Loucy (cell line): ENCODE data around the gene SERTAD3.

Source experiments
- H2AFZ ChIP-seq: fragments of 200-600 bp; sonication (generic); 2 replicates; pipeline ENCODE4 v1.6.0; 2016; ENCODE audit warnings: antibody characterized with exemption, mild to moderate bottlenecking, low read length, moderate library complexity
- H3F3A ChIP-seq: fragments of 200-600 bp; 2 replicates; pipeline ENCODE4 v1.6.0; 2016; ENCODE audit warnings: antibody characterized with exemption, low read depth, mild to moderate bottlenecking
- H3K27me3 ChIP-seq: fragments of 200-600 bp; sonication (generic); 2 replicates; pipeline ENCODE4 v1.6.1; 2014; ENCODE audit warnings: low read length, mild to moderate bottlenecking; ENCODE audit not compliant: insufficient read depth, poor library complexity, severe bottlenecking
- H3K36me3 ChIP-seq: fragments of 200-600 bp; sonication (generic); 2 replicates; pipeline ENCODE4 v1.6.1; 2016; ENCODE audit warnings: low read length; ENCODE audit not compliant: insufficient read depth
- H3K4me1 ChIP-seq: fragments of 200-600 bp; sonication (generic); 2 replicates; pipeline ENCODE4 v1.5.1; 2014; ENCODE audit warnings: low read length, mild to moderate bottlenecking; ENCODE audit not compliant: insufficient read depth, poor library complexity, severe bottlenecking
- H3K4me2 ChIP-seq: fragments of 200-600 bp; sonication (generic); 2 replicates; pipeline ENCODE4 v1.6.0; 2014; ENCODE audit warnings: antibody characterized with exemption, low read length, low read depth, mild to moderate bottlenecking; ENCODE audit not compliant: poor library complexity, severe bottlenecking
- H3K4me3 ChIP-seq: fragments of 200-600 bp; sonication (generic); 2 replicates; pipeline ENCODE4 v1.5.1; 2014; ENCODE audit warnings: low read length, mild to moderate bottlenecking, mixed read lengths; ENCODE audit not compliant: poor library complexity, severe bottlenecking
- H3K79me2 ChIP-seq: fragments of 200-600 bp; sonication (generic); 2 replicates; pipeline ENCODE4 v1.6.1; 2014; ENCODE audit warnings: low read length; ENCODE audit not compliant: insufficient read depth
- H3K9ac ChIP-seq: fragments of 200-600 bp; sonication (generic); 2 replicates; pipeline ENCODE4 v1.6.0; 2014; ENCODE audit warnings: mild to moderate bottlenecking, low read depth, low read length, moderate library complexity; ENCODE audit not compliant: poor library complexity, severe bottlenecking
- H3K9me2 ChIP-seq: fragments of 200-600 bp; sonication (generic); replicated peaks from 2 replicates; pipeline ENCODE4 v1.6.1; 2016; ENCODE audit warnings: low read depth, low read length, mixed read lengths
- H3K9me3 ChIP-seq: fragments of 200-600 bp; sonication (generic); 2 replicates; pipeline ENCODE4 v1.6.1; 2014; ENCODE audit warnings: mild to moderate bottlenecking, antibody characterized with exemption, low read length, low read depth; ENCODE audit not compliant: insufficient read depth
- H4K20me1 ChIP-seq: fragments of 200-600 bp; sonication (generic); 2 replicates; pipeline ENCODE4 v1.6.0; 2014; ENCODE audit warnings: antibody characterized with exemption, low read length, mild to moderate bottlenecking; ENCODE audit not compliant: insufficient read depth, poor library complexity, severe bottlenecking
- EZH2phosphoT487 ChIP-seq: fragments of 200-600 bp; IDR thresholded peaks from 2 replicates; pipeline ENCODE4 v1.6.1; 2018; ENCODE audit warnings: antibody characterized with exemption, mild to moderate bottlenecking, moderate library complexity, borderline replicate concordance
- TF ChIP-seq, protein P1 (sequence below): fragments of 200-600 bp; sonication (generic); conservative IDR thresholded peaks from 2 replicates; pipeline ENCODE4 v1.5.1; 2014; ENCODE audit warnings: mild to moderate bottlenecking, antibody characterized with exemption, low read length

SERTAD3 gene

DNA sequence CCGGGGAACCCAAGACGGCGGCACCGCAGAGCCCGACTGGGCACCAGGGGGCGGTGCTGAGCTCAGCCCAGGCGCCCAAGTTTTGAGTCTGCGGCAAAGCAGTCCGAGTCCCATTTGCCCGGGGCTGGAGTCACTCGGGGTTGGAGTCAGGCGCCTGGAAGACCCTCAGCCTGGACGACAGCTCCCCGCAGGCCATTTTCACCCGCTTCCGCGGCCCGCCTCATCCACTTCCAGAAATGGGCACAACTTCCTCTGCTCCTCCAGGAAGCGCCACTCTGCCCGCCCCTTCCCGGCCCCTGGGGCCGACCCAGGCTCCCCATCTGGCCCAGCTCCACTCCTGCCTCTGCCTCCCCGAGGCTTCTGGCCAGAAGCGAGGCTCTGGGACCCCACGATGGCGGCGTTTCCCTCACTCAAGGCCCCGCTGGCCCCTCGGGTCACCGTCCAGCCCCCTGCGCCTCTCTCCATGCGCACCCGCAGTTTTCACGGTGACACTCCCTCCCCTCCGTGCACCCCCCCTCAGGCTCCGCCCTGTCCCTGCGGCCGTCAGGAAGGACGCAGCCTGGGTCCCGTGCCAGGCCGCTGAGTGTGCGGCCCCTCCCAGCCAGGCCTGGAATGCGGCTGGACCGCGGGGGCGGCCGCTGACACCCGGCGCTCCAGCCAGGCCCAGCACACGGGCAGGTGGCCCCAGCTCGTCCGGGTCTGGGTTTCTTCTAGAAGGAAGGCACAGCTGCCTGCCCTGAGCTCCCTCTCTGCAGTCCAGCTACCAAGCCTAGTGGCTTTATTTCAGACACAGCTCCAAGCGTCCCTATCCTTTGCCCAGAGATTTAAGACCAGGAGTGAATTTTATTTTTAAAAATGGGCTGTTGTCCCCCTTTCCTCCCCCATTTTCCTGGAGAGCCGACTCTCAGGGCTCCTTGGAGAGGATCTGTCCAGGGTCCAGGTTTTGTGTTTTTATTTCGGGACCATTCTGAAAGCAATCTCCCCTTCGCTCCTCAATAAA is 23.1 kb downstream of the SERTAD3 start:
- TF ChIP-seq EZH2phosphoT487 = no peak
- TF ChIP-seq, protein P1, sequence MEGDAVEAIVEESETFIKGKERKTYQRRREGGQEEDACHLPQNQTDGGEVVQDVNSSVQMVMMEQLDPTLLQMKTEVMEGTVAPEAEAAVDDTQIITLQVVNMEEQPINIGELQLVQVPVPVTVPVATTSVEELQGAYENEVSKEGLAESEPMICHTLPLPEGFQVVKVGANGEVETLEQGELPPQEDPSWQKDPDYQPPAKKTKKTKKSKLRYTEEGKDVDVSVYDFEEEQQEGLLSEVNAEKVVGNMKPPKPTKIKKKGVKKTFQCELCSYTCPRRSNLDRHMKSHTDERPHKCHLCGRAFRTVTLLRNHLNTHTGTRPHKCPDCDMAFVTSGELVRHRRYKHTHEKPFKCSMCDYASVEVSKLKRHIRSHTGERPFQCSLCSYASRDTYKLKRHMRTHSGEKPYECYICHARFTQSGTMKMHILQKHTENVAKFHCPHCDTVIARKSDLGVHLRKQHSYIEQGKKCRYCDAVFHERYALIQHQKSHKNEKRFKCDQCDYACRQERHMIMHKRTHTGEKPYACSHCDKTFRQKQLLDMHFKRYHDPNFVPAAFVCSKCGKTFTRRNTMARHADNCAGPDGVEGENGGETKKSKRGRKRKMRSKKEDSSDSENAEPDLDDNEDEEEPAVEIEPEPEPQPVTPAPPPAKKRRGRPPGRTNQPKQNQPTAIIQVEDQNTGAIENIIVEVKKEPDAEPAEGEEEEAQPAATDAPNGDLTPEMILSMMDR = peak; percentile 86
- peak overlapping the region; percentile 73 for H3K4me3 ChIP-seq

DNA sequence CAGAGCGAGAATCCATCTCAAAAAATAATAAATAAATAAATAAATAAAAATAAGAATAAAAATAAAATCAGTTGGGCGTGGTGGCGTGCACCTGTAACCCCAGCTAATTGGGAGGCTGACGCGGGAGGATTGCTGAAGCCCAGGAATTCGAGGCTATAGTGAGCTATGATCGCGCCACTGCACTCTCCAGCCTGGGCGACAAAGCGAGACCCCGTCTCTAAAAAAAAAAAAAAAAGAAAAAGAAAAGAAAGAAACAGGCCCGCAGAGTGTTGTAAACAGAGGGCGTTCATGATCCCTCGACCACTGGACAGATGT is 23.7 kb downstream of the SERTAD3 start:
- H3K9me2 ChIP-seq = no peaks in the 10 kb centered on the region
- TF ChIP-seq, protein P1 = no peak
- no peak for TF ChIP-seq EZH2phosphoT487
- peaks cover 11% of the 10 kb centered on the region for H3K4me1 ChIP-seq
- no peaks in the 10 kb centered on the region for H4K20me1 ChIP-seq
- H3K9ac ChIP-seq = peak overlapping the region; percentile 70
- H3K27me3 ChIP-seq = no peaks in the 10 kb centered on the region
- H3K4me2 ChIP-seq = peak overlapping the region; percentile 85
- no peaks in the 10 kb centered on the region for H3K36me3 ChIP-seq
- H3K9me3 ChIP-seq = no peaks in the 10 kb centered on the region
- H3K79me2 ChIP-seq = peaks cover 7% of the 10 kb centered on the region; the same call in 1 of the 2 replicates
- no peaks in the 10 kb centered on the region for H3F3A ChIP-seq
- H3K4me3 ChIP-seq = peak overlapping the region; percentile 73
- peak overlapping the region; percentile 80 for H2AFZ ChIP-seq

More for the DNA sequence above, 23.1 kb downstream of the SERTAD3 start:
- Histone ChIP-seq H3K9ac (peak overlapping the region; percentile 70), H3K36me3 (no peaks in the 10 kb centered on the region), H3K79me2 (peaks cover 7% of the 10 kb centered on the region; the same call in 1 of the 2 replicates), H3K9me2 (no peaks in the 10 kb centered on the region), H3K9me3 (no peaks in the 10 kb centered on the region), H3K4me1 (peaks cover 12% of the 10 kb centered on the region), H3K4me2 (peak overlapping the region; percentile 85), H3F3A (no peaks in the 10 kb centered on the region), H3K27me3 (no peaks in the 10 kb centered on the region), H4K20me1 (no peaks in the 10 kb centered on the region), H2AFZ (peak overlapping the region; percentile 80)

GRCh38 chr19:40419780-40420179 is 24.4 kb downstream of the SERTAD3 start:
- H3K9me3 ChIP-seq = no peaks in the 10 kb centered on the region
- H3K4me1 ChIP-seq = peaks cover 10% of the 10 kb centered on the region
- no peak overlapping the region for H3K9ac ChIP-seq
- H3K79me2 ChIP-seq = peaks cover 5% of the 10 kb centered on the region; the same call in 1 of the 2 replicates
- TF ChIP-seq, protein P1 = no peak
- H3K27me3 ChIP-seq = no peaks in the 10 kb centered on the region
- H3K9me2 ChIP-seq = no peaks in the 10 kb centered on the region
- H3K4me3 ChIP-seq = no peak overlapping the region
- no peaks in the 10 kb centered on the region for H4K20me1 ChIP-seq
- no peak overlapping the region for H2AFZ ChIP-seq
- no peak overlapping the region for H3K4me2 ChIP-seq
- H3K36me3 ChIP-seq = no peaks in the 10 kb centered on the region
- no peaks in the 10 kb centered on the region for H3F3A ChIP-seq
